Gastrocnemius medialis (tissue), 4 donors: ENCODE measurements around the gene NSFL1C.

Experiments used
- CTCF ChIP-seq, 5 experiments: fragments of 450-650 bp in 3 of 5; fragments of 200-600 bp in 2 of 5; sonication (generic) in 2 of 5; IDR thresholded peaks in 4 of 5; conservative IDR thresholded peaks in 1 of 5; 1 replicate in 4 of 5; 2 replicates in 1 of 5; pipeline ENCODE4 v1.5.1; 2016 to 2019; ENCODE audit warnings: antibody characterized with exemption in 5 of 5, mild to moderate bottlenecking in 3 of 5, moderate library complexity in 3 of 5
- POLR2A ChIP-seq, 2 donors: fragments of 450-650 bp; IDR thresholded peaks; one replicate each; pipeline ENCODE4 v1.6.1; 2017; ENCODE audit warnings: antibody characterized with exemption in 2 of 2, mild to moderate bottlenecking in 2 of 2, moderate library complexity in 2 of 2

- TF ChIP-seq CTCF (IDR thresholded peaks at IDR 0.05 in 4 of 5, conservative IDR thresholded peaks at IDR 0.05 in 1 of 5), result no peak
- TF ChIP-seq POLR2A (IDR thresholded peaks at IDR 0.05), result no peak
Observed at GRCh38 chr20:1496930-1497329, 30.3 kb upstream of the NSFL1C start.
